Mesendoderm (in vitro differentiated cells): Measurements from ENCODE around the gene PRPF39.
"Not testable (repeated sequence)": the region's sequence is repeated elsewhere in the genome, so short reads cannot be mapped to it uniquely, and the experiment has no call there.

Experiments
- DNase-seq: peaks from one replicate; pipeline ENCODE4 v3.0.0; 2013
- H2AK5ac ChIP-seq: 2 replicates; pipeline ENCODE4 v1.6.1; 2013; ENCODE audit warnings: low read length, inconsistent platforms
- H2BK120ac ChIP-seq: 2 replicates; pipeline ENCODE4 v1.6.1; 2013; ENCODE audit warnings: low read depth, mild to moderate bottlenecking, low read length, moderate library complexity, mixed read lengths
- H2BK15ac ChIP-seq: replicated peaks from 2 replicates; pipeline ENCODE4 v1.6.1; 2013; ENCODE audit warnings: low read depth, mild to moderate bottlenecking, moderate library complexity
- H2BK5ac ChIP-seq: 2 replicates; pipeline ENCODE4 v1.6.1; 2013; ENCODE audit warnings: low read length, inconsistent platforms
- H3K18ac ChIP-seq: 2 replicates; pipeline ENCODE4 v1.6.1; 2013; ENCODE audit warnings: mild to moderate bottlenecking, low read length, mixed read lengths
- H3K23ac ChIP-seq: one replicate; pipeline ENCODE4 v1.6.1; 2013; ENCODE audit warnings: low read length
- H3K27ac ChIP-seq: 2 replicates; pipeline ENCODE4 v1.5.1; 2013; ENCODE audit warnings: low read depth, mild to moderate bottlenecking, inconsistent platforms, low read length, moderate library complexity
- H3K27me3 ChIP-seq: 2 replicates; pipeline ENCODE4 v1.6.1; 2013; ENCODE audit warnings: low read length, control low read depth, mild to moderate bottlenecking, inconsistent platforms; ENCODE audit not compliant: insufficient read depth, poor library complexity
- H3K36me3 ChIP-seq: 2 replicates; pipeline ENCODE4 v1.6.1; 2013; ENCODE audit warnings: low read length, inconsistent platforms; ENCODE audit not compliant: control insufficient read depth, insufficient read depth
- H3K4ac ChIP-seq: one replicate; pipeline ENCODE4 v1.6.1; 2013; ENCODE audit warnings: low read depth, mild to moderate bottlenecking, low read length, moderate library complexity
- H3K4me1 ChIP-seq: 2 replicates; pipeline ENCODE4 v1.6.1; 2013; ENCODE audit warnings: low read depth, low read length, inconsistent platforms; ENCODE audit not compliant: control insufficient read depth
- H3K4me2 ChIP-seq: 2 replicates; pipeline ENCODE4 v1.6.1; 2013; ENCODE audit warnings: low read length
- H3K4me3 ChIP-seq: 2 replicates; pipeline ENCODE4 v1.5.1; 2013; ENCODE audit warnings: mild to moderate bottlenecking, low read length
- H3K56ac ChIP-seq: one replicate; pipeline ENCODE4 v1.6.1; 2013; ENCODE audit warnings: low read length
- H3K79me1 ChIP-seq: 2 replicates; pipeline ENCODE4 v1.6.1; 2013; ENCODE audit warnings: low read length, inconsistent platforms
- H3K79me2 ChIP-seq: 2 replicates; pipeline ENCODE4 v1.6.1; 2013; ENCODE audit warnings: mild to moderate bottlenecking, low read length; ENCODE audit not compliant: control insufficient read depth, insufficient read depth
- H3K9ac ChIP-seq: 2 replicates; pipeline ENCODE4 v1.6.1; 2013; ENCODE audit warnings: low read length, inconsistent platforms
- H4K5ac ChIP-seq: one replicate; pipeline ENCODE4 v1.6.1; 2013; ENCODE audit warnings: low read length
- H4K8ac ChIP-seq: one replicate; pipeline ENCODE4 v1.6.1; 2013; ENCODE audit warnings: low read depth, mild to moderate bottlenecking, control low read depth, low read length, moderate library complexity
- WGBS: extraction: QIAGEN DNeasy Blood & Tissue Kit; methylation state at CpG from one replicate; pipeline ENCODE4 v1.1.7; 2013; ENCODE audit warnings: low lambda C conversion rate, missing lambda C conversion rate; ENCODE audit not compliant: insufficient coverage; ENCODE audit errors: extremely low coverage; 5-methylcytosine and 5-hydroxymethylcytosine counted together

Gene PRPF39

GRCh38 chr14:45142083-45142482 is 58.2 kb downstream of the PRPF39 start:
- H2AK5ac ChIP-seq, H3K18ac ChIP-seq, H3K4ac ChIP-seq, H3K79me1 ChIP-seq, H4K5ac ChIP-seq, H3K9ac ChIP-seq, H3K4me3 ChIP-seq, H4K8ac ChIP-seq, H3K36me3 ChIP-seq, H3K4me2 ChIP-seq, H3K4me1 ChIP-seq, H3K23ac ChIP-seq, H3K56ac ChIP-seq, H3K27me3 ChIP-seq, DNase-seq, H2BK5ac ChIP-seq, H2BK15ac ChIP-seq, H2BK120ac ChIP-seq, H3K27ac ChIP-seq: not testable (repeated sequence)
- no CpG with 5 or more reads among the region's 8 CpGs for WGBS
- H3K79me2 ChIP-seq, result peaks cover 14% of the 10 kb centered on the region

GRCh38 chr14:45144658-45145057 is 60.7 kb downstream of the PRPF39 start:
- Histone ChIP-seq H3K18ac (no peak overlapping the region), H3K27me3 (no peaks in the 10 kb centered on the region), H3K27ac (no peak overlapping the region), H4K8ac (no peak overlapping the region), H3K4ac (no peak overlapping the region), H4K5ac (no peak overlapping the region), H2BK120ac (no peak overlapping the region), H2AK5ac (no peak overlapping the region), H3K23ac (no peak overlapping the region), H3K79me2 (peaks cover 1% of the 10 kb centered on the region), H3K79me1 (peaks cover 6% of the 10 kb centered on the region), H3K56ac (no peak overlapping the region), H2BK15ac (no peak overlapping the region), H3K4me1 (no peaks in the 10 kb centered on the region), H2BK5ac (no peak overlapping the region), H3K4me2 (no peak overlapping the region), H3K4me3 (no peak overlapping the region), H3K9ac (no peak overlapping the region), H3K36me3 (no peaks in the 10 kb centered on the region)
- DNase-seq, result no peak

GRCh38 chr14:45145214-45145613 is 61.3 kb downstream of the PRPF39 start:
- DNase-seq, result no peak
- Histone ChIP-seq H3K23ac (no peak overlapping the region), H3K4me2 (no peak overlapping the region), H3K79me1 (peaks cover 6% of the 10 kb centered on the region), H2BK5ac (no peak overlapping the region), H3K4me1 (no peaks in the 10 kb centered on the region), H3K56ac (no peak overlapping the region), H3K4ac (no peak overlapping the region), H4K5ac (no peak overlapping the region), H3K9ac (no peak overlapping the region), H4K8ac (no peak overlapping the region), H3K4me3 (no peak overlapping the region), H2BK120ac (no peak overlapping the region), H2BK15ac (no peak overlapping the region), H3K79me2 (no peaks in the 10 kb centered on the region), H3K27ac (no peak overlapping the region), H3K18ac (no peak overlapping the region), H2AK5ac (no peak overlapping the region), H3K27me3 (no peaks in the 10 kb centered on the region), H3K36me3 (no peaks in the 10 kb centered on the region)
- WGBS, result no CpG with 5 or more reads among the region's 3 CpGs

- no peak overlapping the region for H3K56ac ChIP-seq
- H3K4me2 ChIP-seq, result no peak overlapping the region
- H3K4me3 ChIP-seq, result no peak overlapping the region
- H2BK120ac ChIP-seq, result no peak overlapping the region
- no peak overlapping the region for H3K9ac ChIP-seq
- peaks cover 1% of the 10 kb centered on the region for H3K79me1 ChIP-seq
- no peak overlapping the region for H4K5ac ChIP-seq
- no peak overlapping the region for H3K27ac ChIP-seq
- H4K8ac ChIP-seq, result no peak overlapping the region
- H3K36me3 ChIP-seq, result no peaks in the 10 kb centered on the region
- H3K18ac ChIP-seq, result no peak overlapping the region
- no peaks in the 10 kb centered on the region for H3K4me1 ChIP-seq
- no peaks in the 10 kb centered on the region for H3K79me2 ChIP-seq
- no CpG with 5 or more reads among the region's 3 CpGs for WGBS
- no peak overlapping the region for H2AK5ac ChIP-seq
- H3K27me3 ChIP-seq, result no peaks in the 10 kb centered on the region
- no peak overlapping the region for H3K4ac ChIP-seq
- no peak overlapping the region for H3K23ac ChIP-seq
- no peak overlapping the region for H2BK5ac ChIP-seq
- no peak overlapping the region for H2BK15ac ChIP-seq
- no peak for DNase-seq
These were observed 65.7 kb downstream of the PRPF39 start for GRCh38 chr14:45149602-45150001.

GRCh38 chr14:45150386-45150890 is 66.5 kb downstream of the PRPF39 start:
- Histone ChIP-seq H3K4me3 (no peak overlapping the region), H4K8ac (no peak overlapping the region), H3K4me1 (no peaks in the 10 kb centered on the region), H3K36me3 (no peaks in the 10 kb centered on the region), H2BK120ac (no peak overlapping the region), H4K5ac (no peak overlapping the region), H3K23ac (no peak overlapping the region), H3K79me1 (no peaks in the 10 kb centered on the region), H3K4me2 (no peak overlapping the region), H3K18ac (no peak overlapping the region), H3K27ac (no peak overlapping the region), H3K27me3 (no peaks in the 10 kb centered on the region), H3K4ac (no peak overlapping the region), H2BK15ac (no peak overlapping the region), H2AK5ac (no peak overlapping the region), H3K9ac (no peak overlapping the region), H3K79me2 (no peaks in the 10 kb centered on the region), H2BK5ac (no peak overlapping the region), H3K56ac (no peak overlapping the region)
- no peak for DNase-seq
- WGBS, result no CpG with 5 or more reads among the region's 4 CpGs

GRCh38 chr14:45156067-45156466 is 72.2 kb downstream of the PRPF39 start:
- H4K8ac ChIP-seq, result no peak overlapping the region
- no peak overlapping the region for H3K27ac ChIP-seq
- H3K4ac ChIP-seq, result no peak overlapping the region
- H3K18ac ChIP-seq, result no peak overlapping the region
- H2BK120ac ChIP-seq, result no peak overlapping the region
- DNase-seq, result no peak
- no peaks in the 10 kb centered on the region for H3K79me2 ChIP-seq
- H3K36me3 ChIP-seq, result no peaks in the 10 kb centered on the region
- no peak overlapping the region for H3K4me2 ChIP-seq
- H3K23ac ChIP-seq, result no peak overlapping the region
- no peaks in the 10 kb centered on the region for H3K4me1 ChIP-seq
- H3K4me3 ChIP-seq, result no peak overlapping the region
- H3K27me3 ChIP-seq, result no peaks in the 10 kb centered on the region
- no peak overlapping the region for H2BK15ac ChIP-seq
- no peak overlapping the region for H3K56ac ChIP-seq
- H2BK5ac ChIP-seq, result no peak overlapping the region
- no peaks in the 10 kb centered on the region for H3K79me1 ChIP-seq
- H2AK5ac ChIP-seq, result no peak overlapping the region
- H3K9ac ChIP-seq, result no peak overlapping the region
- H4K5ac ChIP-seq, result no peak overlapping the region
